Fibroblast of the aortic adventitia (primary cell): ENCODE results near the gene C1orf53. TPM values are rescaled to one million over a fixed set of nuclear protein-coding genes. Genes with fewer than 3 reads are reported as not detected.
"Not testable (repeated sequence)": the region's sequence is repeated elsewhere in the genome, so short reads cannot be mapped to it uniquely, and the experiment has no call there.

Experiments used
- DNase-seq: peaks from one replicate; pipeline ENCODE4 v3.0.0-alpha.2; 2010; ENCODE audit warnings: low read depth
- H3K4me3 ChIP-seq: 2 replicates; pipeline ENCODE4 v1.5.1; 2011; ENCODE audit warnings: low read depth, mild to moderate bottlenecking, control low read depth, low read length, moderate library complexity
- total RNA-seq: library from RNA; depleted of rRNA; stranded (reverse); fragments of >200 nt; gene quantifications from 2 replicates; pipeline ENCODE4 v1.2.3, GENCODE V29; 2012; ENCODE audit warnings: low replicate concordance
- TF ChIP-seq, protein P1 (sequence below): IDR thresholded peaks from 2 replicates; pipeline ENCODE4 v1.5.1; 2011; ENCODE audit warnings: mild to moderate bottlenecking, low read length, control low read depth, inconsistent platforms; ENCODE audit not compliant: insufficient read depth

Gene C1orf53
- total RNA-seq, 1 donor: 4.5 TPM

- no peak overlapping the region for H3K4me3 ChIP-seq
- TF ChIP-seq, protein P1, sequence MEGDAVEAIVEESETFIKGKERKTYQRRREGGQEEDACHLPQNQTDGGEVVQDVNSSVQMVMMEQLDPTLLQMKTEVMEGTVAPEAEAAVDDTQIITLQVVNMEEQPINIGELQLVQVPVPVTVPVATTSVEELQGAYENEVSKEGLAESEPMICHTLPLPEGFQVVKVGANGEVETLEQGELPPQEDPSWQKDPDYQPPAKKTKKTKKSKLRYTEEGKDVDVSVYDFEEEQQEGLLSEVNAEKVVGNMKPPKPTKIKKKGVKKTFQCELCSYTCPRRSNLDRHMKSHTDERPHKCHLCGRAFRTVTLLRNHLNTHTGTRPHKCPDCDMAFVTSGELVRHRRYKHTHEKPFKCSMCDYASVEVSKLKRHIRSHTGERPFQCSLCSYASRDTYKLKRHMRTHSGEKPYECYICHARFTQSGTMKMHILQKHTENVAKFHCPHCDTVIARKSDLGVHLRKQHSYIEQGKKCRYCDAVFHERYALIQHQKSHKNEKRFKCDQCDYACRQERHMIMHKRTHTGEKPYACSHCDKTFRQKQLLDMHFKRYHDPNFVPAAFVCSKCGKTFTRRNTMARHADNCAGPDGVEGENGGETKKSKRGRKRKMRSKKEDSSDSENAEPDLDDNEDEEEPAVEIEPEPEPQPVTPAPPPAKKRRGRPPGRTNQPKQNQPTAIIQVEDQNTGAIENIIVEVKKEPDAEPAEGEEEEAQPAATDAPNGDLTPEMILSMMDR: no peak
- no peak for DNase-seq
Observed at GRCh38 chr1:197933016-197933415, 30.6 kb downstream of the C1orf53 start.

GRCh38 chr1:197933647-197934046 lies 31.2 kb downstream of the C1orf53 start:
- TF ChIP-seq, protein P1: no peak
- DNase-seq: no peak
- no peak overlapping the region for H3K4me3 ChIP-seq

DNA sequence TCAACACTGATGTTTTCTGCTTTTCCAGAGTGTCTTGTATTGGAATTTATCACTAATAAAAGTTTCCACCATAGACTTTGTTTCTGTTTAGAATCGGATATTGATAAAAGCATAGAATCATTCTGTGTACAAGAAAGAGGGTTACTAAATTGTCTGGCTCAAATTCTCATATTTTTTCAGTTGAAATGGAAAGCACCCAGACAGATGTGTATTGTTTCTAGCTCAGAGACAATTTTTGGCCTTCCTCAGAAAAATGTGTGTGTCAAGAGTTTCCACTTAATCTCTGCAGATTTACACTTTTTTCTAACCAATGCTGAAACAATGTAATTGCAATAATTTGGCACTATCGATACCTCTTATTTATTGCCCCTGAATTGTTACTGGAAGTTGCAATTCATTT lies 35.0 kb downstream of the C1orf53 start:
- TF ChIP-seq, protein P1: no peak
- no peak overlapping the region for H3K4me3 ChIP-seq
- DNase-seq: no peak

DNA sequence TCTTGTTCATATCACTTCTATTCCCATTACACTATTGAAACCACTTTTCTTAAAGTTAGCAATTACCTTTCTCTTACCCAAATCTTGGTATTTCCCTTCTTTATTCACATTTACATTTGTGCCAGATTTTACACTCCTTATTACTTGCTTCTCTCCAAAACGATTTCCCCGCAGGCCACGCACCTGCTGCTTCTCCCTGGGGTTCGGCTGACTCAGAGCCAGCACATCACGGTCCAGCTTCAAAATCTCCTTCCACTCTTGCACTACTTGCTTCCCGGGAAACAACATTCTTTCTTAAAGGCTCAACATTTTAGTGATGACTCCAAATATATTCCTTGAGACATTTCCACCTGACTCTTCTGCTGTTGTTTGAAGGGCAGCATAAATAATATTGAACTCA lies 35.5 kb downstream of the C1orf53 start:
- DNase-seq: no peak
- TF ChIP-seq, protein P1: no peak
- H3K4me3 ChIP-seq: no peak overlapping the region

DNA sequence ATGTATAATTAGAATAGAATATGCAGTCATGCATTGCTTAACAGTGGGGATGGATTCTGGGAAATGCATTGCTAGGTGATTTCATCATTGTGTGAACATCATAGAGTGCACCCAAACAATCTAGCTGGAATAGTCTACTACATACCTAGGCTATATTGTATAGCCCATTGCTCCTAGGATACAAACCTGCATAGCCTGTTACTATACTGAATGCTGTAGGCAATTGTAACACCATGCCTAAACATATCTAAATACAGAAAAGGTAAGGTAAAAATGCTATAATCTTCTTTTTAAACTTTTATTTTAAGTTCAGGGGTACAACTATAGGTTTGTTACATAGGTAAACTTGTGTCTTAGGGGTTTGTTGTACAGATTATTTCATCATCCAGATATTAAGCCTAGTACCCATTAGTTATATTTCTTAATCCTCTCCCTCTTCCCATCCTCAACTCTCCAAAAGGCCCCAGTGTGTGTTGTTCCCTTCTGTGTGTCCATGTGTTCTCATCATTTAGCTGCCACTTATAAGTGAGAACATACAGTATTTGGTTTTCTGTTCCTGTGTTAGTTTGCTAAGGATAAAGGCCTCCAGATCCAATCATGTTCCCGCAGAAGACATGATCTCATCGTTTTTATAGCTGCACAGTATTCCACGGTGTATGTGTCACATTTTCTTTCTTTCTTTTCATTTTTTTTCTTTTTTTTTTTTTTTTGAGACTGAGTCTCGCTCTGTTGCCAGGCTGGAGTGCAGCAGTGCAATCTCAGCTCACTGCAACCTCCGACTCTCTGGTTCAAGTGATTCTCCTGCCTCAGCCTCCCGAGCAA lies 36.9 kb downstream of the C1orf53 start:
- peak; percentile 65 for DNase-seq
- H3K4me3 ChIP-seq: not testable (repeated sequence)

DNA sequence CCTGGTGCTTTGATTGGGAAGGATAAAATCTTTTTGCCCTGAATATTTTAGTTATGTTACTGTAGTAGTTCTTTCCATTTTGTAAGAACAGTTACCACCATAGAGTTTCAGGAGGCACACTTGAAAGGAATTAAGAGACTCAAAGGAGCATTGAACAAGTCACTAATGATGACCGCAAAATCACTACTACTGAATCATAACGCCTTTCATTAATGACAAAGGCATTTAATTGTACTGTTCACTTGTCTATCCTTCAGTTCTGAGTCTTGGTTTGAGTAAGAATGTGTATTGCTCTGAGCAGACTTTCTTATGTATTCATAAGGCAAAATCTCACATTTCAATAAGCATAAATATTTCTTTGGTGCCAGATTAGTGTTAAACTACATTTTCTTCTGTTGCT lies 39.6 kb downstream of the C1orf53 start:
- TF ChIP-seq, protein P1: no peak
- DNase-seq: no peak
- H3K4me3 ChIP-seq: no peak overlapping the region

- no peak for DNase-seq
- no peak overlapping the region for H3K4me3 ChIP-seq
- TF ChIP-seq, protein P1: no peak
Observed at GRCh38 chr1:197944485-197944884, 42.1 kb downstream of the C1orf53 start.
